Endothelial cell of umbilical vein (primary cell): Measurements from ENCODE around the gene ADAP1. TPM values are rescaled to one million over a fixed set of nuclear protein-coding genes. Genes with fewer than 3 reads are reported as not detected.

Experiments used
- BruUV-seq: library from RNA; stranded (reverse); fragments of 400-500 nt; replicated peaks from 2 replicates; lab custom pipeline; 2021; lab: Mats Ljungman, UMichigan
- CTCF ChIA-PET: fragments of 300-600, 350-600 bp; sonication (Branson Sonifier 250); formaldehyde crosslinking; loops from one replicate; lab custom pipeline; 2021; ENCODE audit warnings: antibody characterized with exemption, inconsistent platforms; lab: Charles Lee
- POLR2A ChIA-PET: fragments of 300-600, 350-600 bp; sonication (Branson Sonifier 250); formaldehyde crosslinking; loops from one replicate; lab custom pipeline; 2021; ENCODE audit warnings: antibody characterized with exemption, inconsistent platforms; lab: Charles Lee
- DNase-seq: peaks from one replicate; pipeline ENCODE4 v3.0.0-alpha.2; 2011; ENCODE audit warnings: low read depth, low spot score
- FAIRE-seq: peaks from 2 replicates; lab custom pipeline; 2011; peaks lifted over from hg19 to GRCh38; lab: Jason Lieb, UNC
- H2AFZ ChIP-seq: 2 replicates; pipeline ENCODE4 v1.6.0; 2012; ENCODE audit warnings: low read depth, low read length, control low read depth, inconsistent platforms
- H3K27ac ChIP-seq: 2 replicates; pipeline ENCODE4 v1.5.1; 2011; ENCODE audit warnings: low read depth, mild to moderate bottlenecking, control low read depth, low read length, moderate library complexity; ENCODE audit not compliant: insufficient read depth
- H3K27me3 ChIP-seq, 2 experiments: 2 replicates each; pipeline versions ENCODE4 v1.6.0 to v1.6.1; 2011; ENCODE audit warnings: low read length in 2 of 2, mixed read lengths in 1 of 2; ENCODE audit not compliant: control insufficient read depth in 2 of 2, insufficient read depth in 2 of 2
- H3K36me3 ChIP-seq, 2 experiments: 2 replicates in 1 of 2; 3 replicates in 1 of 2; pipeline ENCODE4 v1.5.1; 2011; ENCODE audit warnings: low read length in 2 of 2, mild to moderate bottlenecking in 1 of 2, moderate library complexity in 1 of 2; ENCODE audit not compliant: control insufficient read depth in 2 of 2, insufficient read depth in 2 of 2; ENCODE audit errors: extremely low read depth in 1 of 2
- H3K4me1 ChIP-seq: 3 replicates; pipeline ENCODE4 v1.5.1; 2011; ENCODE audit warnings: mild to moderate bottlenecking, low read length; ENCODE audit not compliant: control insufficient read depth, insufficient read depth; ENCODE audit errors: extremely low read depth
- H3K4me2 ChIP-seq: 2 replicates; pipeline ENCODE4 v1.6.1; 2011; ENCODE audit warnings: low read length, control low read depth, mixed read lengths; ENCODE audit not compliant: insufficient read depth
- H3K4me3 ChIP-seq, 3 experiments: fragments of 200-600 bp in 1 of 3; sonication (generic), shearing (Covaris generic) in 1 of 3; replicated peaks in 1 of 3; 2 replicates each; pipeline ENCODE4 v1.5.1; 2011 to 2016; ENCODE audit warnings: control low read depth in 3 of 3, low read length in 3 of 3, mild to moderate bottlenecking in 2 of 3, inconsistent platforms in 1 of 3, low read depth in 1 of 3, moderate library complexity in 1 of 3; ENCODE audit not compliant: insufficient read depth in 1 of 3
- H3K79me2 ChIP-seq: 2 replicates; pipeline ENCODE4 v1.6.0; 2012; ENCODE audit warnings: low read length, inconsistent platforms; ENCODE audit not compliant: control insufficient read depth, insufficient read depth
- H3K9ac ChIP-seq: replicated peaks from 2 replicates; pipeline ENCODE3; 2011; ENCODE audit warnings: low read length, control low read depth; ENCODE audit not compliant: insufficient read depth; ENCODE audit errors: extremely low read depth
- H3K9me1 ChIP-seq: replicated peaks from 3 replicates; pipeline ENCODE4 v1.6.0; 2011; ENCODE audit warnings: mild to moderate bottlenecking, low read length; ENCODE audit not compliant: control insufficient read depth, insufficient read depth; ENCODE audit errors: extremely low read depth
- H3K9me3 ChIP-seq: replicated peaks from 2 replicates; pipeline ENCODE4 v1.5.1; 2012; ENCODE audit warnings: low read length, inconsistent platforms; ENCODE audit not compliant: control insufficient read depth, insufficient read depth
- H4K20me1 ChIP-seq: replicated peaks from 2 replicates; pipeline ENCODE3; 2011; ENCODE audit warnings: mild to moderate bottlenecking, low read length; ENCODE audit not compliant: control insufficient read depth, insufficient read depth; ENCODE audit errors: extremely low read depth
- CTCF ChIP-seq, 2 donors: IDR thresholded peaks; 1 replicate in 1 of 2; 2 replicates in 1 of 2; pipeline ENCODE4 v1.5.1; 2011; ENCODE audit warnings: low read length in 2 of 2, mild to moderate bottlenecking in 2 of 2, moderate library complexity in 2 of 2, control low read depth in 1 of 2, inconsistent platforms in 1 of 2, low read depth in 1 of 2; ENCODE audit not compliant: insufficient read depth in 1 of 2; ENCODE audit errors: extremely low read depth in 1 of 2
- EZH2 ChIP-seq: IDR thresholded peaks from 2 replicates; pipeline ENCODE4 v1.6.1; 2012; ENCODE audit warnings: borderline replicate concordance, low read depth, mild to moderate bottlenecking, moderate library complexity, low read length, inconsistent platforms; ENCODE audit not compliant: severe bottlenecking
- FOS ChIP-seq: IDR thresholded peaks from 2 replicates; pipeline ENCODE4 v1.6.1; 2011; ENCODE audit warnings: mild to moderate bottlenecking, low read length, moderate library complexity, borderline replicate concordance; ENCODE audit not compliant: insufficient read depth
- GATA2 ChIP-seq: IDR thresholded peaks from 2 replicates; pipeline ENCODE4 v1.7.0; 2011; ENCODE audit warnings: low read depth, mild to moderate bottlenecking, moderate library complexity, mixed read lengths, low read length; ENCODE audit not compliant: insufficient read length, insufficient read depth
- JUN ChIP-seq: IDR thresholded peaks from 2 replicates; pipeline ENCODE4 v1.6.1; 2011; ENCODE audit warnings: borderline replicate concordance, low read depth; ENCODE audit not compliant: insufficient read length, insufficient read depth
- MAX ChIP-seq: IDR thresholded peaks from 2 replicates; pipeline ENCODE4 v1.6.1; 2011; ENCODE audit not compliant: insufficient read depth, insufficient read length
- MYC ChIP-seq: IDR thresholded peaks from one replicate; pipeline ENCODE4 v1.6.1; 2011; ENCODE audit warnings: mild to moderate bottlenecking, low read depth, low read length
- POLR2A ChIP-seq: IDR thresholded peaks from 2 replicates; pipeline ENCODE4 v1.6.1; 2012; ENCODE audit warnings: low read depth, mild to moderate bottlenecking, control low read depth, low read length
- POLR2AphosphoS5 ChIP-seq: IDR thresholded peaks from 2 replicates; pipeline ENCODE4 v1.6.1; 2012; ENCODE audit warnings: low read depth, mild to moderate bottlenecking, control low read depth, low read length, moderate library complexity; ENCODE audit not compliant: insufficient read depth
- dilution Hi-C: fragments of 300-500 bp; cut with MboI; formaldehyde crosslinking; loops from one replicate; pipeline ENCODE4 v1.15.0; 2019; ENCODE audit warnings: low sequenced_read_pairs; ENCODE audit not compliant: extremely low pct_ligation_motif_present
- intact Hi-C: fragments of 100-400 bp; cut with micrococcal nuclease; formaldehyde crosslinking; loops from one replicate; pipeline ENCODE4 v1.10.0; 2022
- polyA plus RNA-seq, 4 experiments: library from polyadenylated mRNA; depleted of rRNA in 3 of 4; stranded (reverse) in 3 of 4; unstranded in 1 of 4; fragments of >200 nt; gene quantifications; 2 replicates each; pipeline versions ENCODE4 v1.2.1 to v1.2.3, GENCODE V29; 2011 to 2012; ENCODE audit warnings: missing spikeins in 1 of 4
- total RNA-seq: library from RNA; stranded (reverse); gene quantifications from 2 replicates; pipeline ENCODE4 v1.2.3, GENCODE V29; 2021

ADAP1 gene
- total and polyA plus RNA-seq, 2 donors (not counting 3 experiments of a cell fraction or from before 2014, with no cell fraction given): 0.49 to 0.58 TPM

- Histone ChIP-seq H3K4me3 (no peak overlapping the region), H3K9me1 (no peaks in the 10 kb centered on the region), H3K9me3 (no peaks in the 10 kb centered on the region), H3K4me1 (no peaks in the 10 kb centered on the region), H3K27me3 (peaks cover 3 to 6% of the 10 kb centered on the region in 2 experiments), H3K27ac (no peak overlapping the region), H3K9ac (no peak overlapping the region), H2AFZ (no peak overlapping the region), H3K36me3 (no peaks in the 10 kb centered on the region), H3K79me2 (no peaks in the 10 kb centered on the region), H3K4me2 (no peak overlapping the region), H4K20me1 (no peaks in the 10 kb centered on the region)
- no TSS peak for BruUV-seq
- dilution Hi-C loops: no loop called here
- DNase-seq: no peak
- intact Hi-C loops: no loop called here
- FAIRE-seq: no peak
- POLR2A ChIA-PET: no interaction called here
- CTCF ChIA-PET: interaction anchor here (1.1 kb wide), 1 partner anchor 41 kb away, joined by 3 read pairs; no protein-coding TSS in a partner anchor
- TF ChIP-seq FOS (no peak), GATA2 (no peak), MYC (no peak), POLR2A (no peak), EZH2 (no peak), MAX (no peak), JUN (no peak), POLR2AphosphoS5 (no peak), CTCF (IDR thresholded peaks at IDR 0.05; ENCODE audit: extremely low read depth in 1 of 2, insufficient read depth in 1 of 2, low read depth in 1 of 2, low read length in 2 of 2) (no peak)
Measured at GRCh38 chr7:910931-911431, 43.5 kb downstream of the ADAP1 start.
